SU-DHL-6 (cell line): ENCODE measurements around the gene ZSWIM1.
A peak's percentile ranks its signal among the peaks of the same experiment; 100 is the strongest.

Experiments used
- H2AFZ ChIP-seq: fragments of 200-600 bp; sonication (generic); 2 replicates; pipeline ENCODE4 v1.6.1; 2014; ENCODE audit warnings: low read depth, mild to moderate bottlenecking, moderate library complexity, mixed read lengths, antibody characterized with exemption, low read length; ENCODE audit not compliant: severe bottlenecking
- H3F3A ChIP-seq: fragments of 200-600 bp; shearing (Covaris generic); 2 replicates; pipeline ENCODE4 v1.6.0; 2016; ENCODE audit warnings: antibody characterized with exemption, mild to moderate bottlenecking; ENCODE audit not compliant: insufficient read depth
- H3K27ac ChIP-seq: fragments of 200-600 bp; sonication (generic); 2 replicates; pipeline ENCODE4 v1.5.1; 2016; ENCODE audit warnings: low read depth, mild to moderate bottlenecking, low read length, moderate library complexity, mixed read lengths
- H3K27me3 ChIP-seq: fragments of 200-600 bp; sonication (generic), shearing (Covaris generic); 2 replicates; pipeline ENCODE4 v1.6.0; 2014; ENCODE audit warnings: mild to moderate bottlenecking, low read length
- H3K36me3 ChIP-seq: fragments of 200-600 bp; sonication (generic); 2 replicates; pipeline ENCODE4 v1.6.1; 2014; ENCODE audit warnings: mild to moderate bottlenecking, low read length, mixed read lengths
- H3K4me2 ChIP-seq: fragments of 300-600, 200-600 bp; shearing (Covaris generic), sonication (generic); 2 replicates; pipeline ENCODE4 v1.6.0; 2014; ENCODE audit warnings: low read length, low read depth, mild to moderate bottlenecking; ENCODE audit not compliant: poor library complexity, severe bottlenecking
- H3K4me3 ChIP-seq: fragments of 200-600 bp; sonication (generic); 2 replicates; pipeline ENCODE4 v1.5.1; 2014; ENCODE audit warnings: antibody characterized with exemption, low read length, mild to moderate bottlenecking, mixed read lengths; ENCODE audit not compliant: insufficient read depth, poor library complexity, severe bottlenecking
- H3K79me2 ChIP-seq: fragments of 200-600 bp; sonication (generic); 2 replicates; pipeline ENCODE4 v1.6.1; 2014; ENCODE audit warnings: mild to moderate bottlenecking, low read length, moderate library complexity; ENCODE audit not compliant: insufficient read depth
- H3K9ac ChIP-seq: fragments of 200-600 bp; sonication (generic); 2 replicates; pipeline ENCODE4 v1.7.0; 2014; ENCODE audit warnings: mild to moderate bottlenecking, low read length
- H3K9me2 ChIP-seq: fragments of 200-600 bp; sonication (generic); replicated peaks from 2 replicates; pipeline ENCODE4 v1.6.1; 2014; ENCODE audit warnings: low read length; ENCODE audit not compliant: insufficient read depth
- H3K9me3 ChIP-seq: fragments of 200-600 bp; sonication (generic); 2 replicates; pipeline ENCODE4 v1.6.1; 2014; ENCODE audit warnings: low read length, mixed read lengths; ENCODE audit not compliant: insufficient read depth
- H4K20me1 ChIP-seq: fragments of 200-600 bp; sonication (generic); 2 replicates; pipeline ENCODE4 v1.6.1; 2014; ENCODE audit warnings: low read depth, mild to moderate bottlenecking, antibody characterized with exemption, low read length, moderate library complexity, mixed read lengths
- CTCF ChIP-seq: fragments of 200-600 bp; sonication (generic); IDR thresholded peaks from one replicate; pipeline ENCODE4 v1.5.1; 2017; ENCODE audit warnings: antibody characterized with exemption, mild to moderate bottlenecking, low read length, moderate library complexity; ENCODE audit not compliant: insufficient read depth, poor library complexity, severe bottlenecking
- EZH2phosphoT487 ChIP-seq: fragments of 200-600 bp; sonication (generic), shearing (Covaris generic); conservative IDR thresholded peaks from 2 replicates; pipeline ENCODE4 v1.6.1; 2018; ENCODE audit warnings: mild to moderate bottlenecking, antibody characterized with exemption, low read length, moderate library complexity, mixed read lengths

Gene ZSWIM1

GRCh38 chr20:45841407-45842129, 39.5 kb upstream of the ZSWIM1 start:
- H3K4me3 ChIP-seq: no peak overlapping the region
- H3K79me2 ChIP-seq: no peaks in the 10 kb centered on the region
- no peak overlapping the region for H3K4me2 ChIP-seq
- H3K9me3 ChIP-seq: no peaks in the 10 kb centered on the region
- H3F3A ChIP-seq: no peaks in the 10 kb centered on the region
- H3K27me3 ChIP-seq: no peaks in the 10 kb centered on the region
- H3K9me2 ChIP-seq: no peaks in the 10 kb centered on the region
- H3K36me3 ChIP-seq: no peaks in the 10 kb centered on the region
- H4K20me1 ChIP-seq: no peaks in the 10 kb centered on the region
- no peak overlapping the region for H3K27ac ChIP-seq
- H2AFZ ChIP-seq: no peak overlapping the region
- TF ChIP-seq EZH2phosphoT487: no peak
- TF ChIP-seq CTCF: no peak
- no peak overlapping the region for H3K9ac ChIP-seq

GRCh38 chr20:45842169-45842812, 38.7 kb upstream of the ZSWIM1 start:
- Histone ChIP-seq H3K79me2 (no peaks in the 10 kb centered on the region), H3K9me3 (no peaks in the 10 kb centered on the region), H3K9ac (no peak overlapping the region), H3K36me3 (no peaks in the 10 kb centered on the region), H3K4me2 (no peak overlapping the region), H3K27ac (0 out of 2 replicates have a peak overlapping the region, but pooled peaks have one; percentile 3), H4K20me1 (no peaks in the 10 kb centered on the region), H2AFZ (no peak overlapping the region), H3K27me3 (no peaks in the 10 kb centered on the region), H3F3A (no peaks in the 10 kb centered on the region), H3K9me2 (no peaks in the 10 kb centered on the region), H3K4me3 (no peak overlapping the region)
- TF ChIP-seq EZH2phosphoT487 (no peak), CTCF (no peak)

- no peaks in the 10 kb centered on the region for H4K20me1 ChIP-seq
- no peaks in the 10 kb centered on the region for H3K79me2 ChIP-seq
- H3K4me3 ChIP-seq: no peak overlapping the region
- H3K27ac ChIP-seq: no peak overlapping the region
- no peak overlapping the region for H2AFZ ChIP-seq
- no peak for TF ChIP-seq CTCF
- TF ChIP-seq EZH2phosphoT487: no peak
- no peaks in the 10 kb centered on the region for H3K9me2 ChIP-seq
- no peaks in the 10 kb centered on the region for H3F3A ChIP-seq
- H3K9me3 ChIP-seq: no peaks in the 10 kb centered on the region
- H3K9ac ChIP-seq: no peak overlapping the region
- H3K4me2 ChIP-seq: no peak overlapping the region
- H3K36me3 ChIP-seq: no peaks in the 10 kb centered on the region
- H3K27me3 ChIP-seq: no peaks in the 10 kb centered on the region
Measured at GRCh38 chr20:45843506-45843905, 37.5 kb upstream of the ZSWIM1 start.
